Skeletal muscle cell (primary cell): ENCODE measurements around the gene ZNF382.
"Not testable (repeated sequence)": the region's sequence is repeated elsewhere in the genome, so short reads cannot be mapped to it uniquely, and the experiment has no call there.

Experiments
- DNase-seq: peaks from one replicate; pipeline ENCODE4 v3.0.0-alpha.2; 2010; ENCODE audit warnings: low read depth
- H3K4me3 ChIP-seq: 2 replicates; pipeline ENCODE4 v1.5.1; 2011; ENCODE audit warnings: low read depth, mild to moderate bottlenecking, control low read depth, low read length, moderate library complexity

Gene ZNF382

GRCh38 chr19:36605101-36605876 lies at the start of gene ZNF382:
ZNF382 (plus strand) TSS chr19:36605313; CDS start chr19:36609915, 4,602 bp downstream.
- H3K4me3 ChIP-seq = peak within 1 kb of the TSS; percentile 88
- peak; percentile 15 for DNase-seq

- H3K4me3 ChIP-seq = no peak overlapping the region
- DNase-seq = no peak
These were observed 40.7 kb upstream of the ZNF382 start for GRCh38 chr19:36564391-36564790.

GRCh38 chr19:36572593-36573019 lies 32.5 kb upstream of the ZNF382 start:
- peak overlapping the region; percentile 90 for H3K4me3 ChIP-seq
- DNase-seq = no peak

- H3K4me3 ChIP-seq = peak within 1 kb of the TSS; percentile 90
- DNase-seq = peak; percentile 55
These were observed 31.9 kb upstream of the ZNF382 start, which contains the start of gene ZNF529 for GRCh38 chr19:36573020-36573894. ZNF529 (minus strand) TSS chr19:36573292; CDS start chr19:36572346, 946 bp downstream.

GRCh38 chr19:36573895-36574720 lies 31.0 kb upstream of the ZNF382 start:
- DNase-seq = no peak
- peak overlapping the region; percentile 90 for H3K4me3 ChIP-seq

- H3K4me3 ChIP-seq = peak overlapping the region; percentile 90
- DNase-seq = no peak
These were observed 30.4 kb upstream of the ZNF382 start for GRCh38 chr19:36574741-36575140.

- H3K4me3 ChIP-seq = no peak overlapping the region
- DNase-seq = no peak
These were observed 27.7 kb upstream of the ZNF382 start for GRCh38 chr19:36577271-36577996.

- no peak for DNase-seq
- H3K4me3 ChIP-seq = no peak overlapping the region
These were observed 25.9 kb upstream of the ZNF382 start for GRCh38 chr19:36579255-36579654.

GRCh38 chr19:36602681-36603080 lies 2.4 kb upstream of the ZNF382 start:
- H3K4me3 ChIP-seq, DNase-seq: not testable (repeated sequence)

GRCh38 chr19:36604656-36605100 lies 435 bp upstream of the ZNF382 start:
- no peak for DNase-seq
- peak overlapping the region; percentile 88 for H3K4me3 ChIP-seq

GRCh38 chr19:36605877-36606478 lies 865 bp downstream of the ZNF382 start:
- no peak for DNase-seq
- peak overlapping the region; percentile 88 for H3K4me3 ChIP-seq

GRCh38 chr19:36627057-36627456 lies 21.9 kb downstream of the ZNF382 start:
- H3K4me3 ChIP-seq = no peak overlapping the region
- DNase-seq = no peak

GRCh38 chr19:36635342-36635741 lies 30.2 kb downstream of the ZNF382 start:
- no peak for DNase-seq
- H3K4me3 ChIP-seq = no peak overlapping the region

GRCh38 chr19:36638862-36639510 lies 33.9 kb downstream of the ZNF382 start:
- no peak for DNase-seq
- no peak overlapping the region for H3K4me3 ChIP-seq

GRCh38 chr19:36646746-36647145 lies 41.6 kb downstream of the ZNF382 start:
- H3K4me3 ChIP-seq = no peak overlapping the region
- no peak for DNase-seq

GRCh38 chr19:36652958-36653357 lies 47.8 kb downstream of the ZNF382 start:
- DNase-seq = no peak
- H3K4me3 ChIP-seq = no peak overlapping the region

GRCh38 chr19:36665832-36666231 lies 60.7 kb downstream of the ZNF382 start:
- DNase-seq = no peak
- H3K4me3 ChIP-seq = peak overlapping the region; percentile 91

GRCh38 chr19:36668646-36669045 lies 63.5 kb downstream of the ZNF382 start:
- DNase-seq = no peak
- no peak overlapping the region for H3K4me3 ChIP-seq
